Measurements from ENCODE around the gene MRGPRD. TPM values are rescaled to one million over a fixed set of nuclear protein-coding genes. Genes with fewer than 3 reads are reported as not detected.

MRGPRD gene
- total RNA-seq, 1 donor from 2014 or later = not detected

DNA sequence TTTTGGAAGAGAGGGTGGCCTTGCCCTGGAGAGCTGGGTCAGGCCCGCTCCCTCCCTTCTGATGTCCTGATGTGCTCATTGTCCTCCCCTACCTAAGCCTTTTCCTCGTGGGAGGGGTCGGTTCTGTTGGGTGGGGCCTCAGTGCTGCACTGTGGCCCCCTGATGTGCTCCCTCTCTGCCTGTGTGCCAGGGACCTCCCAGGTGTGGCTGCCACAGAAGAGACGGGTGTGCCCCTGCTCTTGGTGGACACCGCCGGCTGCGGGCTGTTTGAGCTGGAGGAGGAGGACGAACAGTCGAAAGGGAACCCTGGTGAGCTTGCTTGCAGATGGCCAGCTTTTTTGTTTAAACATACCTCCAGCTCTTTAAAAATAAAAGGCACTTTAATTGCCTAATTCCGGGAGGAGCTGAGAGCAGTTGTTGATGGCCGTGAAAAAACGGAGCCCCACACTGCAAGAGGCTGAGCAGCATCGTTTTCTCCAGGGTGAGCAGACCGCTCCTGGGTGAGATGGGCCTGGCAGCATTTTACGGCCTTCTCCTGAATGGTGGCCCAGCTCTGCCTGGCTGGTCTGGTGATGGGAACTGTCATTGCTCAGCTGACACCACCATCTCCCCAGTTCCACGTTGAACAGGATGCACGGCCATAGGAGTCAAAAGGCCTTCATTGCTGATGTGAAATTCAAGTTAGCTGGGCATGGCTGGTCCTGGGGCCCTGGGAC lies 47.0 kb downstream of the MRGPRD start:
- H3K4me1 Mint-ChIP-seq = no peaks in the 10 kb centered on the region
- no peaks in the 10 kb centered on the region for H3K36me3 ChIP-seq
- H3K9me3 ChIP-seq (ENCODE audit: low read depth) = no peaks in the 10 kb centered on the region

DNA sequence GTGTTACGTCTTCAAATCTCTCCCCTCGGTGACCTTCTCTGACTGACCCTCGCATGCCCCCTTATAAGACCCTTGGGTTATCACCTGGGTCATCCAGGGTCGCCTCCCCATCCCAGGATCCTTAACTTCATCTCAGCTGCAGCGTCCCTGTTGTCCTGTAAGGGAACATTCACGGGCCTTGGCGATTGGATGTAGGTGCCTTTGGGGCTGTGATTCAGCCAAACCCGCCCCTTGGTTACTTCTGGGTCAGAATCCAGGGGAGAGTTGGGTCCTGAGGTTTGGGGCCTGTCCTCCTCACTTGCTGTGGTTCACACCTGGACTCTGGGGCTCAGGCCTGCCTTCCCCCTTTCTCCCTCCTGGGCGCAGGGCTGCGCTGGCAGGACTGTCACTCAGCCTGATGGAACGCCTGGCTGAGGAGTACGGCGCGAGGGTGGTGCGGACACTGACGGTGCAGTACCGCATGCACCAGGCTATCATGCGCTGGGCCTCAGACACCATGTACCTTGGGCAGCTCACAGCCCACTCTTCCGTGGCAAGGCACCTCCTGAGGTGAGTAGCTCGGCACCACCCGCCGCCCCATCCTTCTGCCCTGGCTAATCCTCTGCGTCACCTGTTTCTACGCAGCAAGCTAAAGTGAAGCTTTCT lies 47.7 kb downstream of the MRGPRD start:
- DNase-seq (ENCODE audit: low spot score) = no peak
- Histone ChIP-seq H4K20me1 (ENCODE audit: low read depth) (no peaks in the 10 kb centered on the region), H3K4me1 (no peaks in the 10 kb centered on the region), H3K79me2 (ENCODE audit: low read depth) (no peaks in the 10 kb centered on the region), H3K4me2 (no peak overlapping the region), H3K36me3 (no peaks in the 10 kb centered on the region), H3K27me3 (no peaks in the 10 kb centered on the region), H3F3A (ENCODE audit: low read depth) (no peaks in the 10 kb centered on the region), H3K9ac (no peak overlapping the region), H2AFZ (replicated peaks) (no peak overlapping the region), H3K9me3 (ENCODE audit: low read depth) (no peaks in the 10 kb centered on the region), H3K4me3 (no peak overlapping the region), H3K27ac (no peak overlapping the region)
- no peak for TF ChIP-seq CTCF (IDR thresholded peaks at IDR 0.05)
- no peak for TF ChIP-seq EZH2phosphoT487 (IDR thresholded peaks at IDR 0.05)
- no peak for TF ChIP-seq EZH2 (IDR thresholded peaks at IDR 0.05)
- Mint-ChIP-seq H3K9me3 (no peaks in the 10 kb centered on the region), H3K4me1 (no peaks in the 10 kb centered on the region), H3K4me3 (no peak overlapping the region), H3K27me3 (ENCODE audit: insufficient read depth, low read depth) (peaks cover 4% of the 10 kb centered on the region), H3K36me3 (peaks cover 12% of the 10 kb centered on the region), H3K27ac (no peak overlapping the region)

More for the DNA sequence above, 47.0 kb downstream of the MRGPRD start:
- no peaks in the 10 kb centered on the region for H3K4me1 ChIP-seq
- H3K27ac Mint-ChIP-seq = no peak overlapping the region
- no peaks in the 10 kb centered on the region for H4K20me1 ChIP-seq (ENCODE audit: low read depth)
- no peak overlapping the region for H3K4me2 ChIP-seq
- H3F3A ChIP-seq (ENCODE audit: low read depth) = no peaks in the 10 kb centered on the region
- no peaks in the 10 kb centered on the region for H3K27me3 ChIP-seq
- H3K36me3 Mint-ChIP-seq = peaks cover 10% of the 10 kb centered on the region
- H3K9me3 Mint-ChIP-seq = no peaks in the 10 kb centered on the region
- no peak overlapping the region for H3K4me3 ChIP-seq
- H3K27me3 Mint-ChIP-seq (ENCODE audit: insufficient read depth, low read depth) = peaks cover 4% of the 10 kb centered on the region
- no peak overlapping the region for H3K27ac ChIP-seq
- H2AFZ ChIP-seq (replicated peaks) = no peak overlapping the region
- no peak overlapping the region for H3K9ac ChIP-seq
- no peaks in the 10 kb centered on the region for H3K79me2 ChIP-seq (ENCODE audit: low read depth)
- H3K4me3 Mint-ChIP-seq = no peak overlapping the region
- peak; percentile 25 for DNase-seq (ENCODE audit: low spot score)
- TF ChIP-seq CTCF (IDR thresholded peaks at IDR 0.05) = no peak

DNA sequence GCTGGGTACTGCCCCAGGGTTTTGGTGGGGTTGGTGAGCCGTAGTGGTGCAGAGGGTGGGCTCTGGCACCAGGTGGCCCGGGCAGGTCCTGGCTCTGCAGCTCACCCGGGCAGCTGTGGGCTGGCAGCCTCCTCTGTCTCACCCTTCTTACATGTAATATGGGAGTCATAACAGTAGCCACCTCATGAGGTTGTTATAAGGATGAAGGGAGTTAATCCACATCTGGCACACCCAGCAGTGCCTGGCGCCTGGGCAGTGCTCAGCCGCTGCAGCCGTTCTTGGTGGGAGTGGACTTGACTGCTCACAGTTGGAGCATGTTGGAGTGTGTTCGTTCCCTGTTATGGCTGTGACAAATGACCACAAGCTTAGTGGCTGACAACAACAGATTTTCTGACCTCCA lies 48.4 kb downstream of the MRGPRD start:
- Mint-ChIP-seq H3K36me3 (peaks cover 14% of the 10 kb centered on the region), H3K27ac (no peak overlapping the region), H3K4me1 (no peaks in the 10 kb centered on the region), H3K4me3 (no peak overlapping the region), H3K9me3 (no peaks in the 10 kb centered on the region), H3K27me3 (ENCODE audit: insufficient read depth, low read depth) (peaks cover 4% of the 10 kb centered on the region)
- TF ChIP-seq EZH2phosphoT487 (IDR thresholded peaks at IDR 0.05) (no peak), EZH2 (IDR thresholded peaks at IDR 0.05) (no peak), CTCF (IDR thresholded peaks at IDR 0.05) (no peak)
- no peaks in the 10 kb centered on the region for H3K27me3 ChIP-seq
- no peak overlapping the region for H3K4me3 ChIP-seq
- no peak overlapping the region for H3K9ac ChIP-seq
- no peak for DNase-seq (ENCODE audit: low spot score)
- H3K4me2 ChIP-seq = no peak overlapping the region
- no peaks in the 10 kb centered on the region for H3K9me3 ChIP-seq (ENCODE audit: low read depth)
- no peaks in the 10 kb centered on the region for H3F3A ChIP-seq (ENCODE audit: low read depth)
- H3K4me1 ChIP-seq = no peaks in the 10 kb centered on the region
- H3K27ac ChIP-seq = no peak overlapping the region
- H3K36me3 ChIP-seq = no peaks in the 10 kb centered on the region
- no peaks in the 10 kb centered on the region for H4K20me1 ChIP-seq (ENCODE audit: low read depth)
- no peak overlapping the region for H2AFZ ChIP-seq (replicated peaks)
- no peaks in the 10 kb centered on the region for H3K79me2 ChIP-seq (ENCODE audit: low read depth)

Data from neural progenitor cell (in vitro differentiated cells).